K562 (cell line): ENCODE data around the gene CRAT. TPM values are rescaled to one million over a fixed set of nuclear protein-coding genes. Genes with fewer than 3 reads are reported as not detected.

Experiments
- CEBPG ChIP-seq, 3 experiments: fragments of 200-800 bp in 1 of 3; sonication (Bioruptor generic) in 1 of 3; sonication (generic) in 1 of 3; formaldehyde crosslinking in 1 of 3; IDR thresholded peaks in 2 of 3; conservative IDR thresholded peaks in 1 of 3; 2 replicates each; pipeline versions ENCODE4 v1.6.1 to v1.8.0; 2016 to 2022; ENCODE audit warnings: missing compliant biosample characterization in 2 of 3, missing genetic modification characterization in 2 of 3, mild to moderate bottlenecking in 1 of 3, missing genetic modification reagents in 1 of 3
- CSDE1 ChIP-seq, 2 experiments: fragments of 450-650 bp; IDR thresholded peaks; 2 replicates each; pipeline ENCODE4 v1.6.1; 2016; ENCODE audit warnings: mild to moderate bottlenecking in 1 of 2
- HBP1 ChIP-seq: fragments of 450-650 bp; formaldehyde crosslinking; IDR thresholded peaks from 2 replicates; pipeline ENCODE4 v1.4.0; 2022; ENCODE audit warnings: missing genetic modification characterization
- HMBOX1 ChIP-seq: sonication (generic); IDR thresholded peaks from 2 replicates; pipeline ENCODE4 v1.6.1; 2016
- IRF1 ChIP-seq: sonication (generic); formaldehyde crosslinking; IDR thresholded peaks from 2 replicates; pipeline ENCODE4 v1.8.0; 2022; ENCODE audit warnings: missing genetic modification reagents, mild to moderate bottlenecking, borderline replicate concordance
- MECOM ChIP-seq: fragments of 250-450 bp; sonication (Bioruptor Pico); IDR thresholded peaks from 2 replicates; pipeline ENCODE4 v1.8.0; 2022; ENCODE audit warnings: inconsistent platforms
- MTA3 ChIP-seq: fragments of 450-650 bp; formaldehyde crosslinking; IDR thresholded peaks from 2 replicates; pipeline ENCODE4 v1.6.1; 2017; ENCODE audit warnings: mild to moderate bottlenecking, borderline replicate concordance
- PATZ1 ChIP-seq: fragments of 250-450 bp; sonication (Bioruptor Pico); IDR thresholded peaks from 2 replicates; pipeline ENCODE4 v1.5.0; 2020; ENCODE audit warnings: mild to moderate bottlenecking, borderline replicate concordance
- PHB ChIP-seq: fragments of 250-450 bp; sonication (Bioruptor Pico); IDR thresholded peaks from 2 replicates; pipeline ENCODE4 v1.5.0; 2021
- PURB ChIP-seq: sonication (generic); formaldehyde crosslinking; IDR thresholded peaks from 2 replicates; pipeline ENCODE4 v1.9.0; 2021; ENCODE audit warnings: low read depth, mild to moderate bottlenecking, missing genetic modification reagents
- RB1 ChIP-seq: fragments of 450-650 bp; IDR thresholded peaks from 2 replicates; pipeline ENCODE4 v1.6.1; 2017; ENCODE audit warnings: low read depth, mild to moderate bottlenecking
- RBFOX2 ChIP-seq: fragments of 200-400 bp; formaldehyde crosslinking; IDR thresholded peaks from 2 replicates; pipeline ENCODE4 v1.6.1; 2017; ENCODE audit warnings: low read depth, mild to moderate bottlenecking, low read length, moderate library complexity
- SP1 ChIP-seq: sonication (generic); formaldehyde crosslinking; IDR thresholded peaks from 2 replicates; pipeline ENCODE4 v1.8.1; 2022; ENCODE audit warnings: mild to moderate bottlenecking, missing genetic modification reagents
- TEAD4 ChIP-seq, 2 experiments: sonication (generic) in 1 of 2; formaldehyde crosslinking in 1 of 2; IDR thresholded peaks; 2 replicates each; pipeline versions ENCODE4 v1.6.1 to v1.8.0; 2012 to 2022; ENCODE audit warnings: borderline replicate concordance in 1 of 2, inconsistent platforms in 1 of 2, low read length in 1 of 2, mild to moderate bottlenecking in 1 of 2, missing genetic modification reagents in 1 of 2
- ZFP91 ChIP-seq: sonication (generic); formaldehyde crosslinking; IDR thresholded peaks from 2 replicates; pipeline ENCODE4 v1.8.0; 2022; ENCODE audit warnings: mild to moderate bottlenecking, missing genetic modification reagents
- ZNF280B ChIP-seq: fragments of 250-450 bp; sonication (Bioruptor Pico); IDR thresholded peaks from 2 replicates; pipeline ENCODE4 v1.5.1; 2021; ENCODE audit warnings: mild to moderate bottlenecking
- ZNF766 ChIP-seq: fragments of 200-800 bp; sonication (Bioruptor generic); conservative IDR thresholded peaks from 2 replicates; pipeline ENCODE4 v1.6.1; 2016; ENCODE audit warnings: missing genetic modification characterization, missing compliant biosample characterization
- polyA plus RNA-seq, 8 experiments: library from polyadenylated mRNA; depleted of rRNA in 4 of 8; stranded (reverse) in 5 of 8; unstranded in 3 of 8; fragments of >200 nt; fragmentation: Nextera tagmentation in 2 of 8; fragmentation: Illumina TruSeq in 1 of 8; extraction: Ambion mirVana in 2 of 8; extraction: Trizol in 1 of 8; gene quantifications; 2 replicates each; pipeline versions ENCODE4 v1.2.1 to v1.2.3, GENCODE V29; 2011 to 2014; ENCODE audit warnings: inconsistent platforms in 1 of 8, missing spikeins in 1 of 8
- total RNA-seq, 7 experiments: library from RNA; depleted of rRNA in 6 of 7; stranded (reverse); fragments of >200 nt in 6 of 7; fragmentation: Illumina TruSeq in 2 of 7; extraction: Trizol in 2 of 7; gene quantifications; 2 replicates each; pipeline versions ENCODE4 v1.2.1 to v1.2.3, GENCODE V29; 2011 to 2021; ENCODE audit warnings: low replicate concordance in 1 of 7

The CRAT gene
- total and polyA plus RNA-seq, 9 of the 15 experiments (the other 6 are each of a cell fraction or from before 2014, with no cell fraction given): 0.20 to 13.8 (median 5.4) TPM

- TF ChIP-seq HBP1 (CRISPR knock-in tag): no peak
- peak; percentile 69 for TF ChIP-seq TEAD4 (IDR thresholded peaks at IDR 0.05; ENCODE audit: low read length)
- TF ChIP-seq TEAD4 (CRISPR knock-in tag; IDR thresholded peaks at IDR 0.05; ENCODE audit: borderline replicate concordance): no peak
- no peak for TF ChIP-seq CSDE1 (IDR thresholded peaks at IDR 0.05)
- no peak for TF ChIP-seq PHB (CRISPR knock-in tag)
- no peak for TF ChIP-seq MECOM (CRISPR knock-in tag)
- TF ChIP-seq ZFP91 (CRISPR knock-in tag): no peak
- no peak; the same call in 1 of the 2 replicates for TF ChIP-seq RBFOX2
- no peak for TF ChIP-seq RB1
- TF ChIP-seq ZNF766 (CRISPR knock-in tag): no peak
- TF ChIP-seq MTA3: peak; percentile 59; the same call in 1 of the 2 replicates
- no peak for TF ChIP-seq CEBPG (CRISPR knock-in tag; IDR thresholded peaks at IDR 0.05)
- TF ChIP-seq CEBPG (tag; conservative IDR thresholded peaks at IDR 0.05 in 1 of 2, IDR thresholded peaks at IDR 0.05 in 1 of 2): no peak
- 0 out of 2 replicates have a peak, but pooled peaks have one; percentile 27 for TF ChIP-seq SP1 (CRISPR knock-in tag)
- TF ChIP-seq PATZ1 (CRISPR knock-in tag): no peak
- no peak for TF ChIP-seq ZNF280B
- TF ChIP-seq IRF1 (CRISPR knock-in tag): no peak
- TF ChIP-seq HMBOX1: no peak
- TF ChIP-seq PURB (CRISPR knock-in tag): no peak
Observed at GRCh38 chr9:129139993-129140396, 29.4 kb upstream of the CRAT start (continued).
